ENCODE results near the gene OR13C5. TPM values are rescaled to one million over a fixed set of nuclear protein-coding genes. Genes with fewer than 3 reads are reported as not detected.
"Not testable (repeated sequence)": the region's sequence is repeated elsewhere in the genome, so short reads cannot be mapped to it uniquely, and the experiment has no call there.

OR13C5 gene
- polyA plus RNA-seq, 1 donor from 2014 or later, result not detected

DNA sequence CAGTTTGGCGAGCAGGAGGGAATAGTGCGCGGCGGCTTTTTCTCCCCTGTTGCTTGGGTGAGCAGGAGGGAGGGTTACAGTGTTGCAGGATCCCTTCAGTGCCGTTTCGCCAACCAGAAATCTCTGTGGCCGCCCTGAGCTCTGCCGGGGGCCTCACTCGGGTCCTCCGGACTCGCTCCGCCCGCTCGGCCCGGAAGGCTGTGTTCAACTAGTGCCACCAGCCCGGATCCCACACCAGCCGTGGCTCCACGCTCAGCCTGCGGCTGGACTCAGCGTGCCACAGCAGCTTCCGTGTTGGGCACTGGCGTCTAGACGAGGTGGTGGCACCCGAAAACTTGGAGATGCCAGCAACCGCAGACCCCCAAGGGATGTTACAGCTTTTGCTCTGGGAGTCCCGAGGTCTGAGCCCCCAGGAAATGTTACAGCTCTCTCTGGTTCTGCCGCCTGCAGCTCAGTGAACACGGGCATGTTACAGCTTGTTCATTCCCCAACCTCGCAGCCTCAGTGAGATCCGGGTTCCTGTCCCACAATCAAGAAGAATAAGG is 34.8 kb upstream of the OR13C5 start:
- Histone ChIP-seq H3F3A (ENCODE audit: insufficient read depth, low read length, poor library complexity, severe bottlenecking) (no peaks in the 10 kb centered on the region), H3K79me2 (replicated peaks; ENCODE audit: insufficient read depth, low read length) (no peaks in the 10 kb centered on the region)

DNA sequence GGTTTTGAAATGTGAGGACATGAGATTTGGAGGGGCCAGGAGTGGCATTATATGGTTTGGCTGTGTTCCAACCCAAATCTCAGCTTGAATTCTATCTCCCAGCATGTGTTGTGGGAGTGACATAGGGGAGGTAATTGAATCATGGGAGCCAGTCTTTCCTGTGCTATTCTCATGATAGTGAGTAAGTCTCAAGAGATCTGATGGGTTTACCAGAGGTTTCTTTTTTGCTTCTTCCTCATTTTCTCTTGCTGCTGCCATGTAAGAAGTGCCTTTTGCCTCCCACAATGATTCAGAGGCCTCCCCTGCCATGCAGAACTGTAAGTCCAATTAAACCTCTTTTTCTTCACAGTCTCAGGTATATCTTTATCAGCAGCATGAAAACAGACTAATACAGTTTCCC is 26.8 kb upstream of the OR13C5 start:
- H4K20me1 ChIP-seq (ENCODE audit: insufficient read depth); H3K36me3 ChIP-seq (ENCODE audit: insufficient read depth, low read length); H3K9me3 ChIP-seq (ENCODE audit: low read length); H3K79me2 ChIP-seq (replicated peaks; ENCODE audit: insufficient read depth, low read length); H3K9me2 ChIP-seq (ENCODE audit: insufficient read depth, low read length); H3K27me3 ChIP-seq (ENCODE audit: insufficient read depth, low read depth, low read length); H3K4me3 ChIP-seq (ENCODE audit: low read length); H3F3A ChIP-seq (ENCODE audit: insufficient read depth, low read length, poor library complexity, severe bottlenecking); H2AFZ ChIP-seq (ENCODE audit: low read depth, low read length); H3K27ac ChIP-seq (ENCODE audit: low read length); H3K9ac ChIP-seq (ENCODE audit: low read length); H3K4me2 ChIP-seq (ENCODE audit: low read length): not testable (repeated sequence)

More for the DNA sequence above, 34.8 kb upstream of the OR13C5 start:
- Histone ChIP-seq H3K27me3 (ENCODE audit: insufficient read depth, low read depth, low read length) (no peaks in the 10 kb centered on the region), H3K9me2 (ENCODE audit: insufficient read depth, low read length) (no peaks in the 10 kb centered on the region), H3K36me3 (ENCODE audit: insufficient read depth, low read length) (no peaks in the 10 kb centered on the region), H3K4me2 (ENCODE audit: low read length) (no peak overlapping the region), H3K27ac (ENCODE audit: low read length) (no peak overlapping the region), H4K20me1 (ENCODE audit: insufficient read depth) (no peaks in the 10 kb centered on the region), H2AFZ (ENCODE audit: low read depth, low read length) (no peak overlapping the region), H3K9me3 (ENCODE audit: low read length) (no peaks in the 10 kb centered on the region), H3K4me3 (ENCODE audit: low read length) (no peak overlapping the region), H3K9ac (ENCODE audit: low read length) (no peak overlapping the region)
- no peak for TF ChIP-seq RAD21 (conservative IDR thresholded peaks at IDR 0.05)
- TF ChIP-seq REST (IDR thresholded peaks at IDR 0.05; ENCODE audit: borderline replicate concordance), result no peak
- no peak for TF ChIP-seq TAF1 (IDR thresholded peaks at IDR 0.05; ENCODE audit: low read depth)
- no peak for TF ChIP-seq EP300 (conservative IDR thresholded peaks at IDR 0.05; ENCODE audit: poor library complexity, severe bottlenecking)

GRCh38 chr9:104618104-104618503 is 18.9 kb upstream of the OR13C5 start, which contains the start of gene OR13C9:
TSS of gene OR13C9 (minus strand) at chr9:104618204. CDS start at chr9:104618204, 0 bp downstream.
- H3K9me3 ChIP-seq (ENCODE audit: low read length), result no peaks in the 10 kb centered on the region
- no peaks in the 10 kb centered on the region for H4K20me1 ChIP-seq (ENCODE audit: insufficient read depth)
- H3K27ac ChIP-seq (ENCODE audit: low read length), result no peak within 1 kb of the TSS
- H3K9me2 ChIP-seq (ENCODE audit: insufficient read depth, low read length), result no peaks in the 10 kb centered on the region
- H3K27me3 ChIP-seq (ENCODE audit: insufficient read depth, low read depth, low read length), result no peaks in the 10 kb centered on the region
- H3K9ac ChIP-seq (ENCODE audit: low read length), result no peak within 1 kb of the TSS
- no peak within 1 kb of the TSS for H2AFZ ChIP-seq (ENCODE audit: low read depth, low read length)
- H3K4me2 ChIP-seq (ENCODE audit: low read length), result no peak within 1 kb of the TSS
- no peaks in the 10 kb centered on the region for H3K36me3 ChIP-seq (ENCODE audit: insufficient read depth, low read length)
- no peaks in the 10 kb centered on the region for H3F3A ChIP-seq (ENCODE audit: insufficient read depth, low read length, poor library complexity, severe bottlenecking)
- H3K4me3 ChIP-seq (ENCODE audit: low read length), result no peak within 1 kb of the TSS
- no peak for TF ChIP-seq EP300 (conservative IDR thresholded peaks at IDR 0.05; ENCODE audit: poor library complexity, severe bottlenecking)
- no peak for TF ChIP-seq MXI1 (conservative IDR thresholded peaks at IDR 0.05; ENCODE audit: poor library complexity, severe bottlenecking)
- no peak for TF ChIP-seq TAF1 (IDR thresholded peaks at IDR 0.05; ENCODE audit: low read depth)
- TF ChIP-seq POLR2AphosphoS5 (IDR thresholded peaks at IDR 0.05), result no peak
- TF ChIP-seq REST (IDR thresholded peaks at IDR 0.05; ENCODE audit: borderline replicate concordance), result no peak
- no peak for TF ChIP-seq CTCF (IDR thresholded peaks at IDR 0.05; ENCODE audit: poor library complexity, severe bottlenecking)
- TF ChIP-seq RAD21 (conservative IDR thresholded peaks at IDR 0.05), result no peak
- no peak for TF ChIP-seq SMC3 (conservative IDR thresholded peaks at IDR 0.05; ENCODE audit: poor library complexity)
- TF ChIP-seq EZH2 (IDR thresholded peaks at IDR 0.05; ENCODE audit: borderline replicate concordance, insufficient read depth, low read length, poor library complexity, severe bottlenecking), result no peak
- no peaks in the 10 kb centered on the region for H3K79me2 ChIP-seq (replicated peaks; ENCODE audit: insufficient read depth, low read length)

Data from neural cell (in vitro differentiated cells).